GM12892 (cell line): ENCODE data around the gene FOXB2.

Experiments used
- POLR2A ChIP-seq: IDR thresholded peaks from 2 replicates; pipeline ENCODE4 v1.6.1; 2011; ENCODE audit warnings: low read depth, low read length, control low read depth
- TAF1 ChIP-seq: IDR thresholded peaks from 2 replicates; pipeline ENCODE4 v1.6.1; 2011; ENCODE audit warnings: low read depth, mild to moderate bottlenecking, control low read depth, low read length, borderline replicate concordance

DNA sequence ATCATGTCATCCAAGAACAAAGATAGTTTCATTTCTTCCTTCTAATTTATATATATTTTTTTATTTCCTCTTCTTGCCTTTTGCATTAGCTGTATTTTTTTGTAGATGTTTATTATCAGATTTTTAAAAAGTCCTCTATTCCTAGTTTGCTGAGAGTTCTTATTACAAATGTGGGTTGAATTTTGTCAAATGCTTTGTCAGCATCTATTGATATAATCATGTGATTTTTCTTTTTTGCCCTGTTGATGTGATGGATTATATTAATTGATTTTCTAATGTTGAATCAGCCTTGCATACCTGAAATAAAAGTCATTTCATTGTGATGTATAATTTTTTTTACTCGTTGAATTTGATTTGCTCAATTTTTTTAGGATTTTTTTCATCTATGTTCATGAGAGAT is 46.9 kb downstream of the FOXB2 start:
- TF ChIP-seq POLR2A (no peak), TAF1 (no peak)
